ENCODE results near the gene CFAP69.
"Not testable (repeated sequence)": the region's sequence is repeated elsewhere in the genome, so short reads cannot be mapped to it uniquely, and the experiment has no call there.

CFAP69 gene

DNA sequence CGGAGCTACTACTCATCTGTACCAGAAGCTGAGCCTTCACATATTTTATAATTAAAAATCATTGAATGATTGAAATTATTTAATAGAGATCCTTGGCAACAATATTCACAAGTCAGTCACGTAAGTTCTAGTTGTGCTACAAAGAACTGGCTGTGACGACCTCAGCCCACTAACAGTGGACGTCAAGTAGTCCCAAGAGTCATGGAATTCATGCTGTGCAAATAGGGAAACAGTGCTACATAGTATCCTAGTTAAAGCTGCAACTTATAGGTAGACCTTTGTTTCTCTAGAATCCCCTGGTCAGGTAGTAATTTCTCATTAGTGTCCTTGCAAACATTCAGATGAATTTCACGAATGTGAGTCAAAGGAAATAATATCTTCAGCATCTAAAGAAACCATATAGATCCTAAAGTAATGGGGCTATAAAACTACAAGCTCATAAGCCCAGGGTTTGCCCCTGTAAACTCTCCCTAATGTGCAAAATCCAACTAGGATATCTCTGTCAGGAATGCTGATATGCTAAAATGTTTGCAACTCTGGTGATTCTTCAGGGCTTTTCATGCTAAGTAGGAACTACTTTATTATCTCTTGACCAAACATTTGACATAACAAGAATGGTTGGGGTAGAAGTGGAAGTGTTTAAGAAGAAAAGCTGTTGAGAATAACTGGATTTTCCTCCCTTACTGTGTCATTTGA, 31.2 kb downstream of the CFAP69 start:
- DNase-seq = no peak

DNA sequence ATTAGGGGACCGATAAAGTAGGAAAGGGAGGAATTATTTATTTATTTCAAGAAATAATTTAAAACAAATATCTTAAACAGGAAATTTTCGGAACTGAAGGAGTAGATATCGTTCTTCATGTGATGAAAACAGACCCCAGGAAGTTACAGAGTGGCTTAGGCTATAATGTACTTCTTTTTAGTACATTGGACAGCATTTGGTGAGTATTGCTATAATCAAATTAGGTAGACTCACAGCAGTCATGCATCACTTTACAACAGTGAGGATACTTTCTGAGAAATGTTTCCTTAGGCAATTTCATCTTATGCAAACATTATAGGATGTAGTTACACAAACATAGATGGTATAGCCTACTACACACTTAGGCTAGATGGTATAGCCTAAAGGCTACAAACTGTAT, 43.2 kb downstream of the CFAP69 start:
- no peak for DNase-seq

DNA sequence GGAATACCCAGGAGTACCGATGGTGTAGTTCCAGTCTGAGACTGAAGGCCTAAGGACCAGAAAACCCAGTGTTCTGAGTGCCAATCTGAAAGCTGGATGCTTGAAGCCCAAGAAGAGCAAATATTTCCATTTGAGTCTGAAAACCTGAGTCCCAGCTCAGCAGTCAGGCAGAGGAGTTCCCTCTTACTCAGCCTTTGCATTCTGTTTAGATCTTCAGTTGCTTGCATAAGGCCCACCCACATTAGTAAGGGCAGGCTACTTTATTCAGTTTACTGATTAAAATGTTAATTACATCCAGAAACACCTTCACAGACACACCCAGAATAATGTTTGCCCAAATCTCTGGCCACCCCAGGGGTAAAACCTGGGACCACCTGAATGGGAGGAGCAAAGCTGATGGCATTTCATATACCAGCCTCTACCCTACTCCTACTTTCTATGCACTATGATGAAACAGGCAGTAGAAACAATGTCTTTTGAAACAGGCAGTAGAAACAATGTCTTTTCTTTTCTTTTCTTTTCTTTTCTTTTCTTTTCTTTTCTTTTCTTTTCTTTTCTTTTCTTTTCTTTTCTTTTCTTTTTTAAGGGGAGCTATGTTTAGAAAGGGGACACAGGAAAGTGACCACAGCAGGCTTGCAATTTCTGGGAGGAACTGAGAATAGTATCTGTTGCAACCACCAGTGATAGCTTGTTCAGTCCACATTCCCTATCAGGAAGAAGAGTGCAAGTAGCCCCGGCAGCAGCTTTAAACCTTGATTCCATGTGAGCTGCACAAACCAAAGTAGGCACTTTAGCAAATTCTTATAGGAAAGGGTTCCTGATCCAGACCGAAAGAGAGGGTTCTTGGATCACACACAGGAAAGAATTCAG, 45.5 kb downstream of the CFAP69 start:
- no peak for DNase-seq

DNA sequence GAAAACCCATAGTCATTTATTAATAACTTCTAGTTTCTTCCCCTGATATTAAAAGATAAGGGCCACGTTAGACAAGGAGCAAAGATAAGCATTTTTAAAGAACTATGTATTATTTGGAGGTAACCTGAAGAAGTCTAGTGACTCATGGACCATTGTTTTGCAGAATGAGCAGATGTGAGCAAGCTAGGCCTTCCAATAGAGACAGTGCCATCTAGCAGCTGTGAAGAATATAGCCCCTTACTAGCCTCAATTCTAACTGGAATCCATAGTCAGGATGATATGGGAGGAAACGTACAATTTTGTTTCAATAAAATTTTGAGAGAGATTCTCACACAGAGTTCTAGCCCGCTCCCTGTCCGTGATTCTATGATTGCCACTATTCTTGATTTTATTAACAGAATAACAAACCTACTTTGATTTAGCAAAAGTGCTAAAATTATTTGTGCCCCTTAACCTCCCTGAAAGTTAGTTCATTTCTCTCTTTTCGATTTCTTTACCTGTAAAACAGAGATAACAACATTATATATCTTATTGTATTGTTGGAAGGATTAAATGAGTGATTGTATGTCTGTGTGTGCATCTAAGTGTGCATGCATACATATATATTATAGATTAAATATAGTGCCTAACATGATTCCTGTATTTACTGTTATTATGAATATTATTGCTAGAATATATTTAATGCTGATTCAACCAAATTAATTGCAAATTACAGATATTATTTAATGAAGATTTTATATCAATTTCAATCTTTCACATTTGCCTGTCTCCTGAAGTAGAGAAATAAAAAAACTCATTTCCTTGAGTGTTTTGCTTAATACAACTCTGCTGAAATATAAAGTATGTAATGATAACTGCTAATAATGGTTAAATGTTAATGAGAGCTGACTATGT, 53.4 kb downstream of the CFAP69 start:
- DNase-seq = no peak

DNA sequence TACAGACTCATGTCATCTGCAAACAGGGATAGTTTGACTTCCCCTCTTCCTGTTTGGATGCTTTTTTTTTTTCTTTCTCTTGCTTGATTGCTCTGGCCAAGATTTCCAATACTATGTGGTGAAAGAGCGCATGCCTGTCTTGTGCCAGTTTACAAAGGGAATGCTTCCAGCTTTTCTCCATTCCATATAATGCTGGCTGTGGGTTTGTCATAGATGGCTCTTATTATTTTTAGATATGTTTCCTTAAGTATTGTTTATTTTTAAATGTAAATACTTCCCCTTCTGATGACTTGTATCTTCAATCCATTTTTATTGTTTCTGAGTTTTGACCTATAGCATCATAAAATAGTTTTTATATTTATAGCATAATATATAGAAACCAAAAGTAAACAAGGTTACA, 58.3 kb downstream of the CFAP69 start:
- DNase-seq = no peak

DNA sequence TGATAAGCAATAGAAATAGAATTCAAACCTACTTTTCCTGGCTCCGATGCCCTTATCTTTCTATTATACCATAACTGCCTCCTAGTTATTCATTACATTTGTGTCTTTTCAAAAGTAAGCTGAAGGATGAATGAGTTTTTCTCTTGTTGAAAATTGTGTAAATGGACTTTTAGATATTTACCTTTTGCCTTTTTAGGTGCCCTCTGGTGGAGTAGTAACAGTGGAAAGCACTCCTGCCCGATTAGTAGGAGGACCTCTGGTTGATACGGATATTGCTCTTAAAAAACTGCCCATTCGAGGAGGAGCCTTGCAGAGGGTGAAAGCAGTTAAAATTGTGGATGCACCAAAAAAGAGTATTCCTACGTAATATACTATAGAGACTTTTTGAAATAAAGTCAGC, 64.9 kb downstream of the CFAP69 start:
- DNase-seq = no peak

DNA sequence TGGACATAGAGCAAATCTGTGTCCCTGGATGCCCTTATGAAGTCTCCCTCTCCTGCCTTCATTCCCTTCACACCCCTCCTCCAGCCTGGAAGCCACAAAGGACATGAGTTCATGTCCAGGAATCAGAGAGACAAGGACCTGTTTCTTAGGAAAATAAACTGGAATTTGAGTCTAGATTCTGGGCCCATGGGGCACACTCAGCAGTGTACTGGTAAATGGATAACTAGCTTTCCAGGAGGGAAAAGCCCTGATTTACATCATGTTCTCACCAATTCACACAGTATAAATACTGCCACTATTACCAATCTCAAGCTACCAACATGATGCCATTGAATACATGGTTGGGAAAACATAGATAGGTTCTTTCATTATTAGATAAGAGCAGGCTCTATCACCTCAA, 66.2 kb downstream of the CFAP69 start:
- no peak for DNase-seq

DNA sequence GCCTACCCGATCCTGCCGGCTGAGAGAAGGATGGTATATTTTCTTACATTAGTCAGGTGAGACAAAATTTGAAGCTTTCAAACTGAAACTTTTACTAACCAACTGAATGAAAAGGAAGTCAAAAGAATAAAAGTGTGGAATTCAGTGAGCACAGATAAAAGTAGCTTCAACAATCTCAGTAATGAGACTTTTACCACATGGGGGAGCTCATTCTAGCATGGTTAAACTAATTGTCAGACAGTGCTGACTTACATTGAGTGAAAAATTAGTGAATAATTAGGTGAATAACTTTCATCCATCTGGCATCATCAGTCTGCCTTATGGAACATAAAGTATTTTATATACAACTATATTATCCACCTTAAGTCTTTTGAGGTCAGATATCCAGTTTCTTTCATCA, 67.8 kb downstream of the CFAP69 start:
- DNase-seq = no peak

DNA sequence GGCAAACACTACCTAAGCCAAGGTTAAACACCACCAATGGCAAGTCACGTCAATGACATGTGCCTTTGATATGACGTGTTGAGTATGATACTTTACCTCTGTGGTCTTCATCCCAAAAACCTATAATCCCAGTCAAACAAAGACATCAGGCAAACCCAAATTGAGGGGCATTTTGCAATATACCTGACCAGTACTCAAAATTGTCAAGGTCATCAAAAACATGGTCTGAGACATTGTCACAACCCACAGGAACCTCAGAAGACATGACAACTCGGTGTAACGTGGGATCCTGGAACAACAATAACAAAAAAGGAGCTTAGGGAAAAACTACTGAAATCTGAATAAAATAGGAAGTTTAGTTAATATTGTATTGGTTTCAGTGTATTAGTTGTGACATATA, 68.9 kb downstream of the CFAP69 start:
- no peak for DNase-seq

DNA sequence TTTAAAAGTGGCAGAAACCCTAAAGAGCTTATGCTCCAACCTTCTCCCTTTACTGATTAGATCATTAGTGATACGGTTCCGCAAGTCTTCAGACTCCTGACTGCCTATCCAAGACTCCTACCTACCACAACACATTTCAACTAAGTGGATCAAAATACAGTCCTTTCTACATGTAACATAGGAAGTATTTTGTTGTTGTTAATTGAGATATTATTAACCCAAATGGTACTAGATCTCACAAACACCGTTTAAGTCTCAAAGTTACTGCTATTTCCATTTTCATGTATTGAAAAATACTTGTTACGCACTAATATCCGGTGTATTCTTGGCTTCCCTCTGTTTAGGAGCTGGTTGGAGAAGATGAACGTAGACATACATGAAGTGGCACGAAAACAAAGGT, 75.0 kb downstream of the CFAP69 start:
- DNase-seq = no peak

DNA sequence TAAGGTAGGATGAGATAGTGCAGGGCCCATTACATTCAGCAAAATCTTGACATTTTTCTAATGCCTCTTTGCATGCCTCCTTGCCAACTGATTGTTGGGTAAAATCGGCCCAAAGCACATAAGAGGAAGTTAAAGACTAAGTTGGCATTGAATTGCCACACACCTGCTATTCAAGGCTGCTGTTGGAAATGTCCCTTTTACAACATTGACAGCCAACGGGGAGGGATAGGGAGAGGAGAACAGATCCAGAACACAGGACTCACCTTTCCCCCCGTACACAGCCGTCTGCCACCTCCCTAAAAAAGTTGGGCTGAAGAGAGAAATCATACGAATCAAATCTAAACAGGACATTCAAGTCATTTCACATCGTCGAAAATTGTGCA, 75.4 kb downstream of the CFAP69 start:
- DNase-seq = no peak

DNA sequence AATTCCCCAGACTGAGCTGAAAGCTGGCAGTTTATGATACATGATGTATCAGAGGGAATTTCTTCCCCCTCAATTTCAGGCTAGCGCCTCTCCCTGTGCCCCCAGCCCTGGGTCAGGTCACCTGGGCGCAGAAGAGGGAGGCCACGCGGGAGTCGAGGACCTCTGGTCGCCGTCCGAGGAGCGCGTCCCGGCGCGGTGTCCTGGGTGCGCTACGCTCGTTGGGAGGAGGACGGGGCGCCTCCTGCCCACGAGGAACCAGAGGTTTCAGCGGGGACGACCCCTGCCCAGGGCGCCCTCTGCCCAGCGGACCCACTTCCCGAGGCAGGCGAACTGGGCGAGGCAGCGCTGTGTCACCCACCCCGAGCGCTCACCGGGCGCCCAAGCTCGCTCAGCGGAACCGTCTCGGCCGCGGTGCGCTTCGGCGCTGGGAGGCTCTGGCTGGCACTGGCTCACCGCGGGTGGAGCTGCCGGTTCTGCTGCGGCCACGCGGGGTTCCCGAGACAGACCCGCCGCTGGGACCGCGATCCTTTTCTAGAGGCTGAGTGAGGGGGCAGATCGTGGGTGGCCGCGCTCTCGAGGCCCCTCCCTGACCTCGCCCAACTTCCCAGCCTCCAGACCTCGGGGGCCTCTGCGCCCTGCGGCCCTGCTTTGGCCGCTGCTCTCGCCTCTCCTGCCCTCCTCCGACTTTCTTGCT, 76.0 kb downstream of the CFAP69 start, which contains the start of gene FAM237B:
Gene FAM237B (minus strand): TSS at position 504 of the 694 bp plus-strand sequence. CDS start 1,556 bp downstream, outside the sequence.
- no peak for DNase-seq

DNA sequence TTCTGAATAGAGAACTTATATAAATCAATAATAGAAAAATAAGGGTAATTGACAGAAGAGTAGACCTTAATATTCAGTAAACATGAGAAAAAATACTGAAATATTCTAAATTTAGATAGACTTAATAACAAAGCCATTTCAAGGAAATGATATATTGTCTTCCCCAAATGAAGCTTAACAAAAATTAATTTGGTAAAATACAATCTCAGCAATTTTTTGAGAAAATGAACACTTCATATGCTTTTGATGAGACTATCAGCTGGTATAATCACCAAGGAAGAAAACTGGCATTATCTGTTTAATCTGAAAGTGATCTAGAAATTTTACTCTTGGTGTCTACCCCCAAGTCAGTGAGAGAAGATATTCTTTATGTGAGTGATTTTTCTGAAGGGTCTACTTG, 77.9 kb downstream of the CFAP69 start:
- no peak for DNase-seq

DNA sequence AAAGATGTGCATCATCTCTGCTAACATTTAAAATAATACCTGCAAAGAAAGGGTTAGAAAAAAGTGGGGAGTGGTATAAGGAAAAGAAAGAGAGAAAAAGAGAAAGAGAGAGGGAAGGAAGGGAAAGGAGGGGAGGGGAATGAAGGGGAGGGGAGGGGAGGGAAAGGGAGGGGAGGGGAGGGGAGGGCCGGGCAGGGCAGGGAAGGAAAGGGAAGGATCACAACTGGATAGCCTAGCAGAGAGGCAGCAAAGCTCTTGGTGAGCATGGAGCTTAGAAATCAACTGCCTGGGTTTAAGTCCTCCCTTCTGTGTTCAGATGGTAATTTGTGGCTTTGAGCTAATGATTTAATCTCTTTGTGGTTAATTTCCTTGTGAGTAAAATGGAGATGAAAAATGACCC, 81.5 kb downstream of the CFAP69 start:
- no peak for DNase-seq

DNA sequence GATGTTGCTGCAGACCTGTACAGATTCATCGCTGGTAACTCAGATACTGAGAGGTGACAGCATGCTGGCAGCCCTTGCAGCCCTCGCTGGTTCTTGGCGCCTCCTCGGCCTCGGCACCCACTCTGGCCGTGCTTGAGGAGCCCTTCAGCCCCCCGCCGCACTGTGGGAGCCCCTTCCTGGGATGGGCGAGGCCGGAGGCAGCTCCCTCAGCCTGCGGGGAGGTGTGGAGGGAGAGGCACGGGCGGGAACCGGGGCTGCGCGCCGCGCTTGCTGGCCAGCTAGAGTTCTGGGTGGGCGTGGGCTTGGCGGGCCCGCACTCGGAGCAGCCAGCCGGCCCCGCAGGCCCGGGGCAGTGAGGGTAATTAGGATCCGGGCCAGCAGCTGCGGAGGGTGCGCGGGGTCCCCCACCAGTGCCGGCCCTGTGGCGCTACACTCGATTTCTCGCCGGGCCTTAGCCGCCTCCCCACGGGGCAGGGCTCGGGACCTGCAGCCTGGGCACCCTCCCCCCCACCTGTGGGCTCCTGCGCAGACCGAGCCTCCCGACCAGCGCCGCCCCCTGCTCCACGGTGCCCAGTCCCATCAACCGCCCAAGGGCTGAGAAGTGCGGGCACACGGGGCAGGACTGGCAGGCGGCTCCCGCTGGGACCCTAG, 89.3 kb downstream of the CFAP69 start:
- DNase-seq = no peak

DNA sequence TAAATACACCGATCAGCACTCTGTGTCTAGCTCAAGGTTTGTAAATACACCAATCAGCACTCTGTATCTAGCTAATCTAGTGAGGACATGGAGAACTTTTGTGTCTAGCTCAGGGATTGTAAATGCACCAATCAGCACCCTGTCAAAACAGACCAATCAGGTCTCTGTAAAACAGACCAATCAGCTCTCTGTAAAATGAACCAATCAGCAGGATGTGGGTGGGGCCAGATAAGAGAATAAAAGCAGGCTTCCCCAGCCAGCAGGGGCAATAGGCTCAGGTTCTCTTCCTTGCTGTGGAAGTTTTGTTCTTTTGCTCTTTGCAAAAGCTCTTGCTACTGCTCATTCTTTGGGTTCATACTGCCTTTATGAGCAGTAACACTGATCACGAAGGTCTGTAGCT, 90.0 kb downstream of the CFAP69 start:
- not testable (repeated sequence) for DNase-seq

DNA sequence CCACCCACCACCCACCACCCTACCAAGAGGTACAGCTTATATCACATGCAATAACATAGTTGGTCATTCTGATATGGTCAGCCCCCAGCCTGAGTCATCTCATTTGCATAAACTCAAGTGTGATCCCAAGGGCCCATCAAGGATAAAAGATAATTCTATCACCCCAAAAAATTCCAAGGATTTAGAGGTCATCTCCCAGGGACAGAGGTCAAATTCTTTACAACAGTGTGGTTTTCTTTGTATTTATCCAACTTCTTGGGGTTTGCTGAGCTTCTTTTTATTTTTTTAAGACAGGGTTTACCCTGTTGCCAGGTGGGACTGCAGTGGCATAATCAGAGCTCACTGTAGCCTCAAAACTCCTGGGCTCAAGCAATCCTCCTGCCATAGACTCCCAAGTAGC, 92.1 kb downstream of the CFAP69 start:
- DNase-seq = no peak

DNA sequence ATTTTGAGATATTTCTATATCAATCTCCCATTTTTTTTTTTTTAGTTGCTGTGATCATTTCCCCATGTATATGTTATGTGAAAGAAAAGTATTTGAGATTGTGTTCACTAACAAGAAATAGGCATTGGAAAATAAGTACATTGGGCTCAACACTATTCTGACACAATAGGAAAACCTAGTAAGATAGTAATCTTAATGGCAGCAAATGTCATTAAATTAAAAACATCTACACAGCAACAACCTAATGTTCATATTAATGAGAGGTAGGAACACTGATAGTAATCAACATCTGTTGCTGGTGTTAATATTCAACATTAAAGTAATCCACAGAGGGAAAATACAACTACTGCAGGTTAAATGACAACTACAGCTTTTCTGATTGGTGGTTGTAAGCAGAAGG, 100.0 kb downstream of the CFAP69 start:
- DNase-seq = no peak

DNA sequence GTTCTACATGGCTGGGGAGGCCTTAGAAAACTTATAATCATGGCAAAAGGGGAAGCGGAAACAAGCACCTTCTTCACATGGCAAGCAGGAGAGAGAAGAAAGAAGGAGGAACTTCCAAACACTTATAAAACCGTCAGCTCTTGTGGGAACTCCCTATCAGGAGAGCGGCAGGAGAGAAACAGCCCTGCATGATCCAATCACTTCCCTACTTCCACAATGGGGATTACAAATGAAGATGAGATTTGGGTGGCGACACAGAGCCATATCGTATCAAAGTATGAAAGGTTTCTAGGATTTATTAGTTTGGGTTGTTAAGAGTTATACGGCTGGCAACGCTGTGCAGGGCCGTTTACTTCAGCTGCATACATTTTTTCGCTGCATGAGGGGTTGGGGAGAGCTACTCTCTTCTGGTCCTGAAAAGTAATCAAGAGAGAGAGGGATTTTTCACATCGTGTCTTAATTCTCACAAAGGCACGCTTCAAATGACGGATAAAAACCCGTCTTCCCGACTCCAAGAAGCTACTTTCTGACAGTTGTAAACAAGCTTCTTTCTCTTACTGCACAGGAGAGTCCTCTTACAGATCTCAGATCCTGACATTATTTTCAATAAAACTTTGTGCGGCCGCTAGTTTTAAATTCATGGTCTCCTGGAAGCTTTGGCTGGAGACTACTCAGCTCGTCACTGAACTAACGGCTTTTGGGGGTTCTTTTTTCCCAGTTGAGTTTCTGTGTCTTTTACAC, 100.8 kb downstream of the CFAP69 start:
- DNase-seq = no peak

DNA sequence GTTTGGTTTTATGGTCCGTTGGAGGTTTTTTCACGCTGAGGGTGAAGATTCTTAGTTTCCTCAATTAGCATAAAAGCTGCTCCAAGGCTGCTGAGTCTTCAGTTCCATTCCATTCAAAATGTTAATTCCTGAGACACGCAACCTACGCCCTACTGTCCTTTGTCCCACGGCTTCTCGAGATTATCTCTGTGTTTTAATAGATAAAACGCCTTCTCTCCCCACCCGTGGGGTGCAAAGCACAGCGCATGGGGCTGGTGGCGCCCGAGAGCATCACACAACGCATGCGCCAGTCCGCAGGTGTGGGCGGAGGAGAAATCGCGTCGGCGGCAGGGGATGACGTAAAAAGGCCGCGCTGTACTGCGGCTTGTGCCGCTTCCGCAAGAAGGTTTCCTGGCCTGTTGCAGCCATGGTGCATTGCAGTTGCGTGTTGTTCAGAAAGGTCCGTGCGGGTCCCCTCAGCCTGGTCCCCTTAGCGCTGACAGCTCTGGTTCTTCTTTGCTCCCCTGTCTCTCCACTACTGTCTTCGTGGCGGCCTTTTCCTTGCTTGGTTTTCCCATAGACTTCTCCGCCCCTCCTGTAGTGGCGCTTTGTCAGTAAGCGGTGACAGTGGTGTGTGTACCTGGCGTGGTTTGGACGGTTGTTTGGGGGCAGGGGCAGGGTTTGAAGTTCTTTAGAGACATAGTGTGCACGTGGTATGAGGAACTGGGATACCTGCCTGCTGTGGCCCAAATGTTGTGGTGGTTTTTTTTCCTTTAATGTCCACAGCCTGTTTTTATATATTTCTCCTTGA, 101.6 kb downstream of the CFAP69 start, which contains the start of gene GTPBP10:
Gene GTPBP10 (plus strand): TSS at position 381 of the 790 bp plus-strand sequence. CDS start 26 bp downstream, at position 407.
- DNase-seq = peak; percentile 98
